Activated B cell treated with CpG ODN at 0.5 μM for 24 hours (primary cell): ENCODE data around the gene ZNF821. TPM values are rescaled to one million over a fixed set of nuclear protein-coding genes. Genes with fewer than 3 reads are reported as not detected.

Source experiments
- ATAC-seq: fragments of 200-7000 bp; cut with Tn5 transposase; one replicate; pipeline ENCODE4 v1.10.0; 2021; ENCODE audit warnings: low read depth, mild to moderate bottlenecking, moderate library complexity
- CTCF ChIA-PET: fragments of 350-600 bp; sonication (Branson Sonifier 250); formaldehyde crosslinking; loops from one replicate; lab custom pipeline; 2021; ENCODE audit warnings: antibody characterized with exemption; lab: Charles Lee
- POLR2A ChIA-PET: fragments of 350-600 bp; sonication (Branson Sonifier 250); formaldehyde crosslinking; loops from one replicate; lab custom pipeline; 2021; ENCODE audit warnings: antibody characterized with exemption; lab: Charles Lee
- DNase-seq: peaks from one replicate; pipeline ENCODE4 v3.0.0; 2022
- H3K27ac Mint-ChIP-seq: one replicate; pipeline ENCODE4 v1.8.0; 2020; ENCODE audit warnings: mixed read lengths
- H3K27me3 Mint-ChIP-seq: one replicate; pipeline ENCODE4 v1.8.0; 2021; ENCODE audit warnings: mixed read lengths
- H3K36me3 Mint-ChIP-seq: one replicate; pipeline ENCODE4 v1.8.0; 2021; ENCODE audit warnings: low read depth, mixed read lengths
- H3K4me1 Mint-ChIP-seq: one replicate; pipeline ENCODE4 v1.8.0; 2021; ENCODE audit warnings: mixed read lengths
- H3K4me3 Mint-ChIP-seq: one replicate; pipeline ENCODE4 v1.8.0; 2020; ENCODE audit warnings: mild to moderate bottlenecking, mixed read lengths
- H3K9me3 Mint-ChIP-seq: one replicate; pipeline ENCODE4 v1.8.0; 2020; ENCODE audit warnings: mixed read lengths
- CTCF ChIP-seq: fragments of 200-600 bp; IDR thresholded peaks from one replicate; pipeline ENCODE4 v1.8.0; 2022; ENCODE audit warnings: antibody characterized with exemption, mild to moderate bottlenecking
- intact Hi-C: fragments of 100-400 bp; cut with micrococcal nuclease; formaldehyde crosslinking; loops from one replicate; pipeline ENCODE4 v1.15.1; 2024
- total RNA-seq: library from RNA; stranded (reverse); gene quantifications from 2 replicates; pipeline ENCODE4 v1.2.3, GENCODE V29; 2022

ZNF821 gene
- total RNA-seq, 1 donor from 2014 or later, result 13.6 TPM

DNA sequence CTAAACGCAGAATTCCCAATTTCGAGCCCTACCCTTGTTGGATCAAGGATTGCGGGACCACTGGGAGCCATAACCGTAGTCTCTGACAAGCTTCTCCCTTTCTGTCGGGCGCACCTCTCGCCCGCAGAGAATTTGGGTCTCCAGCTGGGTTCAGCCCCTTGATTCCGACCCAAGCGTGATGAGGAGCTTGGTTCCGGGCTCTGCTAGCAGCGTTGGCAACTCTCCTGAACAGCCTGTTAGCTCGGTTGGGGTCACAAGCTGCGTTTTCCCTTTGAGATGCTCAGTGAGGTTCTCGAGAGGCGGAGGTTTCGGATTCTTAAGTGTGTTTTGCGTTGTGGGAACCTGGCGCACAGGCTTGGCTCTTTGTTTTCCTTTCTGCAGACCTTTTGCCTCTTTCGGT is 37.6 kb downstream of the ZNF821 start:
- no peak for TF ChIP-seq CTCF
- Mint-ChIP-seq H3K9me3 (no peaks in the 10 kb centered on the region), H3K27ac (peak overlapping the region; percentile 98), H3K4me3 (peak overlapping the region; percentile 92), H3K36me3 (peaks cover 40% of the 10 kb centered on the region), H3K27me3 (no peaks in the 10 kb centered on the region), H3K4me1 (peaks cover 51% of the 10 kb centered on the region)
- intact Hi-C loops, result no loop called here
- ChIA-PET POLR2A (interaction anchor here (0.8 to 1.3 kb wide), 7 partner anchors 9 to 48 kb away, joined by 3 to 16 read pairs (median 3); partner anchors contain the start of genes AP1G1 and ZNF821), CTCF (interaction anchor here (0.8 to 1.1 kb wide), 2 partner anchors 36 to 37 kb away, joined by 4 to 5 read pairs; no protein-coding TSS in a partner anchor)
- DNase-seq (no peak), ATAC-seq (no peak)

GRCh38 chr16:71845639-71846430 is 38.1 kb downstream of the ZNF821 start, which contains the start of gene ATXN1L:
Gene ATXN1L, plus strand, starts transcription at chr16:71845976. Its CDS starts 3,765 bp downstream, at chr16:71849741.
- H3K9me3 Mint-ChIP-seq, result no peaks in the 10 kb centered on the region
- H3K4me3 Mint-ChIP-seq, result peak within 1 kb of the TSS; percentile 92
- peaks cover 35% of the 10 kb centered on the region for H3K36me3 Mint-ChIP-seq
- peaks cover 51% of the 10 kb centered on the region for H3K4me1 Mint-ChIP-seq
- no peaks in the 10 kb centered on the region for H3K27me3 Mint-ChIP-seq
- ChIA-PET CTCF (interaction anchor here (0.8 to 1.7 kb wide), 3 partner anchors 37 to 38 kb away, joined by 4 to 6 read pairs (median 5); no protein-coding TSS in a partner anchor), POLR2A (interaction anchor here (0.8 to 5.6 kb wide), 9 partner anchors 10 to 49 kb away, joined by 3 to 60 read pairs (median 4); partner anchors contain the start of genes AP1G1 and ZNF821)
- H3K27ac Mint-ChIP-seq, result peak within 1 kb of the TSS; percentile 98
- peak; percentile 99 for DNase-seq
- intact Hi-C loops, result loop anchor here (1.0 kb wide), 5 partner anchors 28 to 162 kb away; partner anchors contain the start of genes DHODH and IST1
- no peak for TF ChIP-seq CTCF
- peak; percentile 89 for ATAC-seq

DNA sequence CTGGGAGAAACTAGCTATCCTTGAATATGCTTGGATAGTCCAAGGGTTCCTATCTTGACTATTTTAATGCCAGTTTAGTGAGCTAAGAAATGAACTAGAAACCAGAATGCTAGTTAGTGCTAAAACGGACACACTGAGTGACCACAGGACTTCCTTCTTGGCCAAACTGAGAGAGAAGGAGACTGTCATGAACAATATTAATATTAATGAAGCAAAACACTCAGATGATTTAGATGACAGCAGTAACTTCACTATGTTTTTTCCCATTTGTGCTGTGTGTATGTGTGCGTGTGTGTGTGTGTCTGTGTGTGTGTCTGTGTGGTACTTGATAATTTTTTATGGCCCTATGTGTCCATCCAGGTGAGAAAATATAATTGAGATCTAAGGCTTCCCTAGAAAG is 40.4 kb downstream of the ZNF821 start:
- intact Hi-C loops, result no loop called here
- no peaks in the 10 kb centered on the region for H3K27me3 Mint-ChIP-seq
- POLR2A ChIA-PET, result interaction anchor here (0.7 to 5.6 kb wide), 8 partner anchors 9 to 73 kb away, joined by 3 to 60 read pairs (median 4); partner anchors contain the start of gene AP1G1
- ATAC-seq (no peak), DNase-seq (no peak)
- H3K4me1 Mint-ChIP-seq, result peaks cover 51% of the 10 kb centered on the region
- H3K4me3 Mint-ChIP-seq, result no peak overlapping the region
- TF ChIP-seq CTCF, result no peak
- peaks cover 16% of the 10 kb centered on the region for H3K36me3 Mint-ChIP-seq
- H3K9me3 Mint-ChIP-seq, result no peaks in the 10 kb centered on the region
- CTCF ChIA-PET, result interaction anchor here (1.2 kb wide), 1 partner anchor 39 kb away, joined by 4 read pairs; no protein-coding TSS in a partner anchor
- H3K27ac Mint-ChIP-seq, result peak overlapping the region; percentile 41

- DNase-seq, result no peak
- Mint-ChIP-seq H3K27me3 (no peaks in the 10 kb centered on the region), H3K36me3 (no peaks in the 10 kb centered on the region), H3K4me1 (peaks cover 25% of the 10 kb centered on the region), H3K27ac (no peak overlapping the region), H3K4me3 (no peak overlapping the region), H3K9me3 (no peaks in the 10 kb centered on the region)
- POLR2A ChIA-PET, result interaction anchor here (5.6 kb wide), 1 partner anchor 31 kb away, joined by 60 read pairs; the partner anchor contains the start of gene AP1G1
- CTCF ChIA-PET, result no interaction called here
- no peak for ATAC-seq
- intact Hi-C loops, result no loop called here
- no peak for TF ChIP-seq CTCF
These were observed 43.9 kb downstream of the ZNF821 start for GRCh38 chr16:71840052-71840451.

GRCh38 chr16:71837150-71837549 is 46.8 kb downstream of the ZNF821 start:
- ChIA-PET POLR2A (no interaction called here), CTCF (no interaction called here)
- Mint-ChIP-seq H3K36me3 (no peaks in the 10 kb centered on the region), H3K9me3 (no peaks in the 10 kb centered on the region), H3K27ac (no peak overlapping the region), H3K4me1 (peaks cover 7% of the 10 kb centered on the region), H3K27me3 (no peaks in the 10 kb centered on the region), H3K4me3 (no peak overlapping the region)
- TF ChIP-seq CTCF, result no peak
- DNase-seq (no peak), ATAC-seq (no peak)
- intact Hi-C loops, result no loop called here
